ENCODE results near the gene RAI1.

The RAI1 gene

GRCh38 chr17:17837380-17837821 is 156.1 kb downstream of the RAI1 start:
- no peak for DNase-seq

GRCh38 chr17:17837966-17838962 is 157.0 kb downstream of the RAI1 start:
- DNase-seq, result no peak

- peak; percentile 46 to 67 (median 58) for DNase-seq
Observed at GRCh38 chr17:17839791-17840707, 158.8 kb downstream of the RAI1 start.

- DNase-seq, result no peak
Observed at GRCh38 chr17:17840751-17841591, 159.7 kb downstream of the RAI1 start.

- DNase-seq, result no peak
Observed at GRCh38 chr17:17841601-17842025, 160.4 kb downstream of the RAI1 start.

GRCh38 chr17:17842111-17842876 is 161.0 kb downstream of the RAI1 start:
- DNase-seq, result no peak

GRCh38 chr17:17843096-17843495 is 161.8 kb downstream of the RAI1 start:
- DNase-seq, result no peak

- DNase-seq, result no peak
Observed at GRCh38 chr17:17844079-17844478, 162.8 kb downstream of the RAI1 start.

GRCh38 chr17:17844500-17844899 is 163.2 kb downstream of the RAI1 start:
- DNase-seq, result no peak

- DNase-seq, result no peak
Observed at GRCh38 chr17:17845046-17845775, 164.0 kb downstream of the RAI1 start.

- no peak for DNase-seq
Observed at GRCh38 chr17:17846003-17846402, 164.7 kb downstream of the RAI1 start.

GRCh38 chr17:17846645-17847044 is 165.4 kb downstream of the RAI1 start:
- no peak for DNase-seq

- DNase-seq, result no peak
Observed at GRCh38 chr17:17847118-17847689, 165.9 kb downstream of the RAI1 start.

GRCh38 chr17:17847726-17848125 is 166.5 kb downstream of the RAI1 start:
- no peak for DNase-seq

GRCh38 chr17:17848311-17849082 is 167.2 kb downstream of the RAI1 start:
- no peak for DNase-seq

GRCh38 chr17:17849147-17849820 is 168.0 kb downstream of the RAI1 start:
- DNase-seq, result peak; percentile 35 to 69 (median 52)

GRCh38 chr17:17849845-17850373 is 168.7 kb downstream of the RAI1 start:
- DNase-seq, result peak in 3 of 4 experiments; percentile 19 to 43 (median 34)

- DNase-seq, result no peak
Observed at GRCh38 chr17:17851103-17852002, 170.1 kb downstream of the RAI1 start.
